Thyroid gland (tissue), 4 donors: ENCODE data around the gene REXO4.

Experiments
- CTCF ChIP-seq, 6 experiments: fragments of 200-600 bp in 3 of 6; fragments of 450-650 bp in 3 of 6; sonication (generic) in 3 of 6; IDR thresholded peaks; one replicate each; pipeline ENCODE4 v1.5.1; 2016 to 2019; ENCODE audit warnings: antibody characterized with exemption in 6 of 6, mild to moderate bottlenecking in 2 of 6, inconsistent platforms in 1 of 6, moderate library complexity in 1 of 6
- POLR2A ChIP-seq, 2 donors: fragments of 450-650 bp; IDR thresholded peaks; one replicate each; pipeline ENCODE4 v1.6.1; 2017; ENCODE audit warnings: antibody characterized with exemption in 2 of 2, mild to moderate bottlenecking in 2 of 2, moderate library complexity in 1 of 2

- TF ChIP-seq CTCF (IDR thresholded peaks at IDR 0.05) = peak in 1 of 6 experiments; percentile 10
- no peak for TF ChIP-seq POLR2A (IDR thresholded peaks at IDR 0.05)
Observed at GRCh38 chr9:133396952-133397351, 20.9 kb downstream of the REXO4 start.
